NCI-H446 (cell line): ENCODE results near the gene TARBP2.
A peak's percentile ranks its signal among the peaks of the same experiment; 100 is the strongest.
"Not testable (repeated sequence)": the region's sequence is repeated elsewhere in the genome, so short reads cannot be mapped to it uniquely, and the experiment has no call there.

Experiments
- DNase-seq, 2 experiments: peaks; one replicate each; lab custom pipeline; 2025; lab: John Stamatoyannopoulos, UW

TARBP2 gene

GRCh38 chr12:53513712-53514410 lies 12.8 kb downstream of the TARBP2 start:
- DNase-seq = no peak

- no peak for DNase-seq
Measured at GRCh38 chr12:53514628-53515290, 13.7 kb downstream of the TARBP2 start.

DNA sequence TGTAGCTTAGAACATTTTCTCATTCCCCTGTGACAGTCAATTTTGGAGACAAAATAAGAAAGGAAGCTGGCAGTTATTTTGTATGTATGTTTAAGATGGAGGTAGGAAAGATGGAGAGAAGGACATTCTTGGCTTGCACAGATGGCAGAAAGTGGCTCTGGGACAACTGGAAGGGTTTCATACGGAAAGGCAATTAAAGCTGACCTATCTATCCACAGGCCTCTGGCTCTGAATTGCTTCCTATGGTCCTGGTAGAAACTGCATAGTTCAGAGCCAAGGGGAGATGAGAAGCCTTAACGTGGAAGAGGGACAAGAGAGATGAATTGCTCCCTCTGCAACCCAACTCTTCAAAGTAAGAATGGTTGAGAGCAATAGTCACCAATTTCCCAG lies 14.2 kb downstream of the TARBP2 start:
- DNase-seq = no peak

DNA sequence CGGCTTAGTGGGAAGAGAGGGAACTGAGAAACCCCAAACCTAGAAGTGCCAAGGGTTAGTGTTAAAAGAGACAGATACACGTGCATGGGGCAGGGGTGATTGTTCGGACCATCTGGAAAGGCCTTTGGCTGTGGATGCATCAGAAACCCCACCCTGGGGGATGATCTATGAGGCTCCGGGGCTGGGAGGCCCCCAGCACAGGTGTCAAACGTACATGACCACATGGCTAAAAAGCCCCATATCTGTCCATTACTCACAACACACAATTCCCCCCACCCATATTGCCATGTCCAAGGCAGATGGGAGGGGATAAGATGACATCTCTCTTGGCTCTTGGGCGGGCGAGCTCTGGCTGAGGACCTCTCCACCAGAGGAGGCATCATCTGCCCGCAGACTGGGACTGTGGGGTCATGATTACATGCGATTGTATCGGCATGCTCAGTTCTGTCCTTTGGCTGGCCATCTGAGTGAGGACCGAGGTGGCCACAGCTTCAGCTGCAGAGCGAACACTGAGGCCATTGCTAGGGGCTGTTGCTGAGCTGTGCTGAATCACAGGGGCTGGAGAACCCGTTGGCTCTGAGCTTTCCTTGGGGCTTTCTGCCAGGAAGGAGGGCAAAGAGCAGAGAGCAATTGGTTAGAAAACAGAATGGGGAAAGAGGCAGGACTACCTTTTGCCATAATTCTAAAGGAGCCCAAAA lies 15.8 kb downstream of the TARBP2 start:
- DNase-seq = no peak

GRCh38 chr12:53518381-53518780 lies 17.3 kb downstream of the TARBP2 start:
- peak in 1 of 2 experiments; percentile 16 for DNase-seq

GRCh38 chr12:53523131-53523530 lies 22.0 kb downstream of the TARBP2 start:
- DNase-seq = no peak

- DNase-seq = no peak
Measured at GRCh38 chr12:53524476-53524875, 23.4 kb downstream of the TARBP2 start.

DNA sequence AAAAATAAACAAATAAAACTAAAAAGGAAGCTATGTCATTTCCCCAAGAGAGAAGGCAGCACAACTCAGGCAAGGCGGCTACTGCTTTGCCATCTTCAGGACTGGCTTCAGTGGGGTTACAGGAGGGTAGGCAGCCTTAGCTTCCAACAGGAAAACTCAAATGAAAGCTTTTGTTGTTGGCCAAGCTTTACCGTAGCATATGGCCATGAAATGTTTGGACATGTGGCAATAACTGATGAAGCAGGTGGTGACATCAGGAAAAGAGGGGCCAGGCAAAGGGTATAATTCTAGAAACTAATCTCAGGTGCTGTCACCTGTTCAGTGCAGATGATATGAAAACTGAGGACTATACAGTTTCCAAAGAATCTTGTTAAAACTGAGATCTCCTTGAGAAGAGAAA lies 29.0 kb downstream of the TARBP2 start:
- peak in 1 of 2 experiments; percentile 56 for DNase-seq

GRCh38 chr12:53530920-53531319 lies 29.8 kb downstream of the TARBP2 start:
- DNase-seq = no peak

GRCh38 chr12:53532021-53532420 lies 30.9 kb downstream of the TARBP2 start:
- DNase-seq = peak; percentile 69 to 96

DNA sequence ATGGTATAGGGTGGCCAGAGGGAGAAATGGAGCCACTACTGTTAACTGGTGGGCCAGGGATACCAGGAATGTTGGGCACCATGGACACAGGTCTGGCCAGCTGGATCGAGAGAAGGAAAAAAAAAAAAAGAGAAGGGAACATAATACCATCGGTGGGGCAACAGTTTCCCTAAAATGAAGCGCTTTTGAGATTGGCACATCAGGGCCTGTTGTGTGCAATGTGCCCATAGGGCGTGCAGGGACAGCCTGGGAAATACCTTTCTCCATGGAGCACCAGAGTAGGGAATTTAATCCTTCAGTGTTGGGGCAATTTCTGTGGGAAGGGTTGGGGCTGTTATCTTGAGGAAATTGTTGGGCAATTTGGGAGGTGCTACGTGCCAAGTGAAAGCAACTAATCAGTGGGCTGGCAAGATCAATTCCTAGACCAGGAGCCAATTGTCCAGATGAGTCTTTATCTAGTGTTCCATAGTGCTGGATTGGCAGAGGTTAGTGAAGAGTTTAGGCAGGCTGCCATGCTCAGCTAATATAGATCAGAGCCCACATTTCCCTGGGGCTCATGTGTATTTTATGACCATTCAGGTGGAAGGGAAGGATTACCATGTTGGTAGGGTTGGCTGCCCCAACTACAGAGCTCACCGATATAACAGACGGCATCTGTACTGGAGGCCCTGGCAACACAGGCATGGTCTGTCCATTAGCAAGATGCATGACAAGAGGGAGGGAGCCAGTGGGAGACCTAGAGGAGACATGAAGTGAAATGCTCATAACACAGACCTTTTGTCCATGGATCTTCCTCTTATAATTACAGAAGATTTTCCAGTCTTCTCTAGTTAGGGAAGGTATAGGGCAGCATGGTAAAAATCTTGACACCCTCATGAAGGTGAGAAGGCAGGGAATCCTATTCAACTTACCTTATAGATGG lies 31.7 kb downstream of the TARBP2 start:
- DNase-seq = peak; percentile 86 to 98

DNA sequence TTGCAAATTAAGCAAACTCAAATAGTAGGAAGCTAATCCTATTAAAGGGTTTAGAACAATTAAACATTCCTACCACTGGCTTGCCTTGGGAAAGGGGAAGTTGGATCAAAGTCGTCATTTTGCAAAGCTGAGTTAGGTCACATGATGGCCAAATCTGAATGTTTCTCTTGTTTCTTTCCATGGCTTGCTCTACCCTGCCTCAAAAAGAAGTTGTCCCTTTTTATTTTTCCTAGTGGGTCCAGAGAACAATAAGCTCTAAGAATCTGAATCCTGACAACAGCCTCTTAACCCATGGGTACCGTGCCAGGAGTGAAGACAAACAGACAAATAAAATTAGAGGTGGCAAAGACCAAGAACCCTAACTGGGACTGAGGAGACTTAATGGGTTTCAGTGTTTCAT lies 32.4 kb downstream of the TARBP2 start:
- no peak for DNase-seq

- DNase-seq = no peak
Measured at GRCh38 chr12:53536962-53537361, 35.9 kb downstream of the TARBP2 start.

DNA sequence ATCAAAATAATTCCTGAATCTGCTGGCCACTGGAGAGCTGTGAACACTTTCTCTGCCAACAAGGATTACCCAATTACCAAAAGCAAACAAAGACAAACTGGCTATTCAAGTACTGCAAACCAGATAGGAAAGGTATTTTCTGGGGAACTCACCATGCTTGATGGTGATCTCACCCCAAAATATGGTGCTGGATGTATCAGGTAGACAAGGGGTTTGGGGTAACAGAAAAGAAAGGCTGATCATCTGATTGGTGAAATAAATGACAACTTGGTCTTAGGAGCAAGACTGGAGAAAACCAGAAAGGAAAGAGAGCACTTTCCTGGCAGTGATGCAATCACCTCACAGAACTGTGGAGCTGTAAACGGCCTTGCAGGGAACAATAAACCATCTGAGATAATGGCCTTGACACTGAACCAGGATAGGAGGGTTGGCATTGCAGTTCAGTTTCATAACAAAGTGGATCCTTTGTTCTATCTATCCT lies 37.2 kb downstream of the TARBP2 start:
- peak in 1 of 2 experiments; percentile 25 for DNase-seq

DNA sequence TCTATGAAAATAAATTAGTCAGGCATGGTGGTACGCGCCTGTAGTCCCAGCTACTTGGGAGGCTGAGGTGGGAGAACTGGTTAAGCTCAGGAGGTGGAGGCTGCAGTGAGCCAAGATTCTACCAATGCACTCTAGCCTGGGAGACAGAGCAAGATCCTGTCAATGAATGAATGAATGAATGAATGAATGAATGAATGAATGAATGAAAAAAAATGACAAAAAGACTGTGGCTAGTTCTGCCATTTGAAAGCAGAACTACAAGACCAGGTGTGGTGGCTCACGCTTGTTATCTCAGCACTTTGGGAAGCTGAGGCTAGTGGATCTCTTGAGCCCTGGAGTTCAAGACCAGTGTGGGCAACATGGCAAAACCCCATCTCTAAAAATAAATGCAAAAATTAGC lies 38.4 kb downstream of the TARBP2 start:
- DNase-seq = no peak

GRCh38 chr12:53543539-53543938 lies 42.5 kb downstream of the TARBP2 start:
- DNase-seq = peak; percentile 61 to 64

- DNase-seq = not testable (repeated sequence)
Measured at GRCh38 chr12:53548354-53548753, 47.3 kb downstream of the TARBP2 start.

DNA sequence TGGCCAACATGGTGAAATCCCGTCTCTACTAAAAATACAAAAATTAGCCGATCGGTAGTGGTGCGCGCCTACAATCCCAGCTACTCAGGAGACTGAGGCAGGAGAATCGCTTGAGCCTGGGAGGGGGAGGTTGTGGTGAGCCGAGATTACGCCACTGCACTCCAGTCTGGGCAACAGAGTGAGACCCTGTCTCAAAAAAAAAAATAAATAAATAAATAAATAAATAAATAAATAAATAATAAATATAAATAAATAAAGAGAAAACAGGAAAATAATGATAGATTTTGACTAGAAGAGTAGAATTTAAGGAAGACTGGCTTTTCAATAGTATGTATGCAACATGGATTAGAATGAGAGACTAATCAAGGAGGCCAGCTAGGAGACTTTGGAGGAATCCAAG lies 49.0 kb downstream of the TARBP2 start:
- not testable (repeated sequence) for DNase-seq

GRCh38 chr12:53550595-53550994 lies 49.5 kb downstream of the TARBP2 start:
- no peak for DNase-seq

DNA sequence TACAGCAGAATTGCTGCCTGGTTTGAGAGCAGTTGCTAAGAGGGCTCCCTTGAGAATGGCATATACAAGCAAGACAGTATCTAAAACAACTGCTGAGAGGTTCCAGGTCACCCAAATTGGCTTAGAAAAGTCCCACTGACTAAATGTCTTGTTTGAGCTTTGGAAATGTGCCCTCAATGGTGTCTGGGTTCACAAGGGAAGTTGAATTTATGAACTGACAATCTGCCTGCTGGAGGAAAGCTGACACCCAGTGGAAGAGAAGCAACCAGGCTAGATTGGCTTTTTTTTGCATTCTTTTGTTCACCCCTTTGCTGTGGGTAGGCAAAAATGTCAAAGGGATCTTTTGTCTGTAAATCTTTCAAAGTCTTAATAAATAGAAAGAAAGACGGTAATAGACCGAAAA lies 50.8 kb downstream of the TARBP2 start:
- DNase-seq = peak; percentile 79 to 92

DNA sequence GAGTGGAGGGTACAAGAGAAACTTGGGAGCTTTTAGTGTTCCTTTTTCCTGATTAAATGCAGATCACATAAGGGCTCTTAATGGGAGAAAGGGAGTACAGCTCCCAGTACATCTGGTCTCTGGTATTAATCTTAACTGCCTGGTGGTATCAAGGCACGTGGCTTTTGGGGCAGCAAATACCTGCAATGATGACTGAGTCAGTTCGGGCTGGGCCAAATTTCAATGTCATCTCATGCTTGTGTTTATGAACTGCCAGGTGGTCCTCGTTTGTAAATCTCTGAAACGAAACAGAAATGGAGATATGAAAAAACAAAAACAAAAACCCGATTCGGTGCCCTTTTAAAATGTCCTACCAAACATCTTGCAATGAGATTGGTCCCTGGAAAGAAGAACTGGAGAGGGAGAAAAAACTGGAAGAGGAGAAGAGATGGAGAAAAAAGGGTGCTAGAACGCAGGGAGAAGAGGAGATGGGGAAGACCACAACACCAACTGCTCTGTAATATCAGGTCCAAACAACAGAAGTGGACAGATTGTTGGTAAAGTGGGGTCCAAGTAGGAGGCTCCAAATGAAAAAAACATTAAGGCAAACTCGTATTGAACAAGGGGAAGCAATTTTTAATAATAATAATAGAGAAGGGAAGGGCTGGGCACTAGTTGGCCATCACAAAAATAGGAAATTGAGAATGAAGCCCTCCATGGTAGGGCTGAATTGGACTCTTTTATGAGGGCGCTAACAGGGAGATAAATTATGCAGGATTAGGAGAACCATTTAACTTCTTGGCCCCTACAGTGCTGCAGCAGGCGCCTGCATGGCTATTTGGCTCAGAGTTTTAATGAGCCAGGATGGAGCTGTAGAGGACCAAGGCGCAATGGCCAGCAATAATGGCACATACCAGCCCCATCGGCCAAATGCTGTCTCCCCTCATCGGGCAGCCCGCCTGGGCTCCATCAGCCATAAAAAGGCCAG lies 51.6 kb downstream of the TARBP2 start:
- peak; percentile 54 to 78 for DNase-seq
